H1 (cell line): ENCODE results near the gene CEBPZ. TPM values are rescaled to one million over a fixed set of nuclear protein-coding genes. Genes with fewer than 3 reads are reported as not detected.

Experiments
- CTCF ChIA-PET: fragments of 300-600 bp; sonication (Branson Sonifier 250); formaldehyde crosslinking; loops from one replicate; lab custom pipeline; 2021; ENCODE audit not compliant: partially characterized antibody; lab: Charles Lee
- POLR2A ChIA-PET: fragments of 300-600 bp; sonication (Branson Sonifier 250); formaldehyde crosslinking; loops from one replicate; lab custom pipeline; 2021; ENCODE audit warnings: inconsistent platforms; ENCODE audit not compliant: partially characterized antibody; lab: Charles Lee
- DNase-seq, 2 experiments: peaks; one replicate each; pipeline versions ENCODE4 v3.0.0 to v3.0.0-alpha.2; 2010 to 2022; ENCODE audit warnings: low spot score in 2 of 2, low read depth in 1 of 2, mixed read lengths in 1 of 2
- FAIRE-seq: peaks from 2 replicates; lab custom pipeline; 2011; peaks lifted over from hg19 to GRCh38; lab: Jason Lieb, UNC
- H2AFZ ChIP-seq: 2 replicates; pipeline ENCODE4 v1.8.1; 2012; ENCODE audit warnings: low read length, inconsistent platforms
- H2AK5ac ChIP-seq: 2 replicates; pipeline ENCODE4 v1.6.1; 2013; ENCODE audit warnings: low read depth, low read length
- H2BK120ac ChIP-seq: replicated peaks from 2 replicates; pipeline ENCODE3; 2013; ENCODE audit warnings: low read depth, low read length, inconsistent platforms
- H2BK12ac ChIP-seq: 2 replicates; pipeline ENCODE4 v1.6.1; 2013; ENCODE audit warnings: low read depth, low read length
- H2BK15ac ChIP-seq: 2 replicates; pipeline ENCODE4 v1.6.1; 2013; ENCODE audit warnings: low read length
- H2BK20ac ChIP-seq: 2 replicates; pipeline ENCODE4 v1.6.1; 2013; ENCODE audit warnings: low read length
- H2BK5ac ChIP-seq: 2 replicates; pipeline ENCODE4 v1.6.1; 2013; ENCODE audit warnings: low read depth, low read length
- H3K14ac ChIP-seq: 2 replicates; pipeline ENCODE4 v1.6.1; 2013; ENCODE audit warnings: inconsistent platforms; ENCODE audit not compliant: insufficient read length
- H3K18ac ChIP-seq: 2 replicates; pipeline ENCODE4 v1.6.1; 2013; ENCODE audit warnings: low read length; ENCODE audit errors: extremely low read depth
- H3K23ac ChIP-seq: 2 replicates; pipeline ENCODE4 v1.6.1; 2013; ENCODE audit warnings: inconsistent platforms; ENCODE audit not compliant: insufficient read length
- H3K23me2 ChIP-seq: 2 replicates; pipeline ENCODE4 v1.6.1; 2013; ENCODE audit warnings: low read depth, low read length
- H3K27ac ChIP-seq: 2 replicates; pipeline ENCODE4 v1.6.1; 2011; ENCODE audit warnings: low read depth, low read length, inconsistent platforms
- H3K27me3 ChIP-seq, 4 experiments: replicated peaks in 1 of 4; 1 replicate in 1 of 4; 2 replicates in 3 of 4; pipeline versions ENCODE4 v1.6.1 to v1.8.1; 2011 to 2013; ENCODE audit warnings: low read length in 3 of 4, mild to moderate bottlenecking in 3 of 4, inconsistent platforms in 2 of 4, mixed read lengths in 2 of 4, moderate library complexity in 1 of 4; ENCODE audit not compliant: control insufficient read depth in 3 of 4, insufficient read depth in 3 of 4; ENCODE audit errors: extremely low read depth in 1 of 4
- H3K36me3 ChIP-seq, 4 experiments: 2 replicates each; pipeline versions ENCODE4 v1.6.1 to v1.8.1; 2011 to 2013; ENCODE audit warnings: mild to moderate bottlenecking in 4 of 4, low read length in 3 of 4, moderate library complexity in 2 of 4, control low read depth in 1 of 4, inconsistent platforms in 1 of 4; ENCODE audit not compliant: insufficient read depth in 4 of 4, control insufficient read depth in 2 of 4
- H3K4ac ChIP-seq: replicated peaks from 2 replicates; pipeline ENCODE3; 2013; ENCODE audit warnings: low read length, low read depth, mixed read lengths, inconsistent platforms; ENCODE audit not compliant: insufficient read length
- H3K4me1 ChIP-seq, 4 experiments: replicated peaks in 1 of 4; 1 replicate in 1 of 4; 2 replicates in 3 of 4; pipeline versions ENCODE4 v1.6.1 to v1.8.1; 2011 to 2013; ENCODE audit warnings: low read length in 3 of 4, inconsistent platforms in 2 of 4, mixed read lengths in 1 of 4; ENCODE audit not compliant: insufficient read depth in 4 of 4, control insufficient read depth in 3 of 4
- H3K4me2 ChIP-seq, 2 experiments: 2 replicates each; pipeline versions ENCODE4 v1.6.1 to v1.8.1; 2011 to 2013; ENCODE audit warnings: low read depth in 2 of 2, low read length in 2 of 2, control low read depth in 1 of 2, inconsistent platforms in 1 of 2, mild to moderate bottlenecking in 1 of 2; ENCODE audit not compliant: insufficient read depth in 1 of 2
- H3K4me3 ChIP-seq, 4 experiments: fragments of 200-600, 300-600 bp in 1 of 4; sonication (generic), shearing (Covaris generic), sonication (Bioruptor Twin) in 1 of 4; 2 replicates each; pipeline versions ENCODE4 v1.5.1 to v1.8.1; 2011 to 2016; ENCODE audit warnings: low read length in 4 of 4, low read depth in 3 of 4, control low read depth in 2 of 4, inconsistent platforms in 2 of 4, mild to moderate bottlenecking in 2 of 4, mixed read lengths in 1 of 4, moderate library complexity in 1 of 4; ENCODE audit not compliant: insufficient read depth in 2 of 4; ENCODE audit errors: extremely low read depth in 1 of 4
- H3K56ac ChIP-seq: replicated peaks from 2 replicates; pipeline ENCODE3; 2013; ENCODE audit warnings: low read depth, mild to moderate bottlenecking, mixed read lengths, low read length, inconsistent platforms; ENCODE audit not compliant: insufficient read length
- H3K79me1 ChIP-seq: 2 replicates; pipeline ENCODE4 v1.6.1; 2013; ENCODE audit warnings: low read depth, low read length, control low read depth
- H3K79me2 ChIP-seq, 2 experiments: 2 replicates each; pipeline versions ENCODE4 v1.6.1 to v1.8.1; 2012 to 2013; ENCODE audit warnings: low read length in 2 of 2, mild to moderate bottlenecking in 2 of 2, inconsistent platforms in 1 of 2; ENCODE audit not compliant: insufficient read depth in 2 of 2, control insufficient read depth in 1 of 2
- H3K9ac ChIP-seq, 4 experiments: replicated peaks in 1 of 4; 1 replicate in 1 of 4; 2 replicates in 3 of 4; pipeline versions ENCODE4 v1.6.1 to v1.8.1; 2011 to 2013; ENCODE audit warnings: low read depth in 3 of 4, low read length in 3 of 4, control low read depth in 2 of 4, mild to moderate bottlenecking in 2 of 4, moderate library complexity in 2 of 4, inconsistent platforms in 1 of 4; ENCODE audit errors: extremely low read depth in 1 of 4
- H3K9me3 ChIP-seq, 2 experiments: 2 replicates each; pipeline versions ENCODE4 v1.6.1 to v1.8.1; 2012 to 2013; ENCODE audit warnings: mild to moderate bottlenecking in 2 of 2, moderate library complexity in 2 of 2, control low read depth in 1 of 2, inconsistent platforms in 1 of 2, low read depth in 1 of 2, low read length in 1 of 2, mixed read lengths in 1 of 2; ENCODE audit not compliant: insufficient read depth in 2 of 2
- H4K20me1 ChIP-seq, 2 experiments: replicated peaks in 1 of 2; 2 replicates each; pipeline versions ENCODE3 to v1.8.1; 2011 to 2013; ENCODE audit warnings: inconsistent platforms in 2 of 2, low read length in 2 of 2, mild to moderate bottlenecking in 1 of 2; ENCODE audit not compliant: insufficient read depth in 2 of 2, control insufficient read depth in 1 of 2
- H4K5ac ChIP-seq: 2 replicates; pipeline ENCODE4 v1.6.1; 2013; ENCODE audit warnings: low read length, low read depth, mixed read lengths, inconsistent platforms; ENCODE audit not compliant: insufficient read length
- H4K8ac ChIP-seq: 2 replicates; pipeline ENCODE4 v1.8.0; 2013; ENCODE audit warnings: mild to moderate bottlenecking, moderate library complexity, low read length, inconsistent platforms; ENCODE audit not compliant: insufficient read depth; ENCODE audit errors: extremely low read depth
- H4K91ac ChIP-seq: replicated peaks from 2 replicates; pipeline ENCODE3; 2013; ENCODE audit warnings: low read length, mixed read lengths, inconsistent platforms; ENCODE audit not compliant: insufficient read length
- POLR2AphosphoS5 ChIP-seq: IDR thresholded peaks from 2 replicates; pipeline ENCODE4 v1.6.1; 2011; ENCODE audit warnings: low read depth, low read length
- TAF7 ChIP-seq: optimal IDR thresholded peaks from 2 replicates; pipeline ENCODE3; 2011; ENCODE audit warnings: low read depth, mild to moderate bottlenecking, inconsistent platforms, low read length, moderate library complexity, borderline replicate concordance
- WGBS, 2 experiments: shearing (Covaris generic) in 1 of 2; methylation state at CpG; one replicate each; pipeline versions ENCODE4 v1.1.6 to v1.1.7; 2013 to 2015; ENCODE audit warnings: low lambda C conversion rate in 2 of 2, mixed read lengths in 2 of 2, inconsistent platforms in 1 of 2, low coverage in 1 of 2, missing lambda C conversion rate in 1 of 2; ENCODE audit not compliant: insufficient replicate concordance in 2 of 2, insufficient coverage in 1 of 2, insufficient read length in 1 of 2; ENCODE audit errors: extremely low coverage in 1 of 2, missing lambda C conversion rate in 1 of 2; 5-methylcytosine and 5-hydroxymethylcytosine counted together
- polyA plus RNA-seq, 7 experiments: library from polyadenylated mRNA; depleted of rRNA in 3 of 7; stranded (reverse) in 5 of 7; unstranded in 2 of 7; fragments of >200 nt in 5 of 7; fragments of 200-250 nt in 2 of 7; gene quantifications; 1 replicate in 5 of 7; 2 replicates in 1 of 7; 4 replicates in 1 of 7; pipeline versions ENCODE4 v1.2.1 to v1.2.3, GENCODE V29; 2011 to 2013; ENCODE audit warnings: missing spikeins in 2 of 7, mixed read lengths in 2 of 7
- total RNA-seq: library from RNA; stranded (reverse); fragmentation: NEBNext Ultra II Directional; extraction: Animal tissue kit (Norgen Biotek cat#: 25700); gene quantifications from 2 replicates; pipeline ENCODE4 v1.2.1, GENCODE V29; 2021

CEBPZ gene
- total and polyA plus RNA-seq, 2 of the 8 experiments (the other 6 are each of a cell fraction or from before 2014, with no cell fraction given), result 19.1 to 201 TPM

GRCh38 chr2:37271376-37272067, 40.1 kb upstream of the CEBPZ start:
- Histone ChIP-seq H3K23me2 (no peaks in the 10 kb centered on the region), H3K27me3 (no peaks in the 10 kb centered on the region), H3K14ac (no peak overlapping the region), H3K4me2 (no peak overlapping the region), H2BK15ac (no peak overlapping the region), H3K23ac (no peak overlapping the region), H3K27ac (no peak overlapping the region), H3K79me2 (no peaks in the 10 kb centered on the region), H3K79me1 (no peaks in the 10 kb centered on the region), H3K4ac (no peak overlapping the region), H2BK12ac (no peak overlapping the region), H3K18ac (no peak overlapping the region), H2BK5ac (no peak overlapping the region), H3K36me3 (peaks cover 8 to 68% (median 35%) of the 10 kb centered on the region in 4 experiments; a peak in 7 of 8 replicates), H4K8ac (no peak overlapping the region), H3K56ac (no peak overlapping the region), H3K4me3 (no peak overlapping the region), H2AFZ (no peak overlapping the region), H4K20me1 (no peaks in the 10 kb centered on the region), H3K9ac (no peak overlapping the region), H3K4me1 (peaks cover 0 to 8% (median 3%) of the 10 kb centered on the region in 4 experiments; a peak in 4 of 7 replicates), H2AK5ac (no peak overlapping the region), H2BK20ac (no peak overlapping the region), H2BK120ac (no peak overlapping the region), H4K91ac (no peak overlapping the region), H3K9me3 (no peaks in the 10 kb centered on the region), H4K5ac (no peak overlapping the region)
- CTCF ChIA-PET, result interaction anchor here (0.6 to 1.3 kb wide), 3 partner anchors 103 to 609 kb away, joined by 3 to 4 read pairs (median 3); no protein-coding TSS in a partner anchor
- FAIRE-seq (peak; percentile 28), DNase-seq (peak in 1 of 2 experiments; percentile 10)
- WGBS, 2 experiments, result 82% methylated on average over 7 of the region's 7 CpGs; no CpG with 5 or more reads in 1 of the 2 experiments
- POLR2A ChIA-PET, result interaction anchor here (1.2 kb wide), 1 partner anchor 28 kb away, joined by 3 read pairs; no protein-coding TSS in a partner anchor
- TF ChIP-seq TAF7, result no peak
- TF ChIP-seq POLR2AphosphoS5, result 0 out of 2 replicates have a peak, but pooled peaks have one; percentile 50
